HUES6 (cell line): ENCODE measurements around the gene TMEM52.
A peak's percentile ranks its signal among the peaks of the same experiment; 100 is the strongest.

Source experiments
- H3K27ac ChIP-seq: 2 replicates; pipeline ENCODE4 v1.7.0; 2013; ENCODE audit warnings: low read depth, mild to moderate bottlenecking, low read length, inconsistent platforms
- H3K27me3 ChIP-seq: 2 replicates; pipeline ENCODE4 v1.6.1; 2013; ENCODE audit warnings: low read length; ENCODE audit not compliant: control insufficient read depth, insufficient read depth
- H3K36me3 ChIP-seq: 2 replicates; pipeline ENCODE4 v1.6.1; 2013; ENCODE audit warnings: low read length; ENCODE audit not compliant: control insufficient read depth, insufficient read depth
- H3K4me1 ChIP-seq: 2 replicates; pipeline ENCODE4 v1.6.1; 2013; ENCODE audit warnings: low read length; ENCODE audit not compliant: control insufficient read depth, insufficient read depth
- H3K4me3 ChIP-seq: 2 replicates; pipeline ENCODE4 v1.5.1; 2013; ENCODE audit warnings: low read depth, low read length
- H3K9ac ChIP-seq: one replicate; pipeline ENCODE4 v1.6.1; 2013; ENCODE audit warnings: mild to moderate bottlenecking, low read length
- H3K9me3 ChIP-seq: 2 replicates; pipeline ENCODE4 v1.6.1; 2013; ENCODE audit warnings: low read depth, low read length; ENCODE audit not compliant: control insufficient read depth, insufficient read depth

Gene TMEM52

DNA sequence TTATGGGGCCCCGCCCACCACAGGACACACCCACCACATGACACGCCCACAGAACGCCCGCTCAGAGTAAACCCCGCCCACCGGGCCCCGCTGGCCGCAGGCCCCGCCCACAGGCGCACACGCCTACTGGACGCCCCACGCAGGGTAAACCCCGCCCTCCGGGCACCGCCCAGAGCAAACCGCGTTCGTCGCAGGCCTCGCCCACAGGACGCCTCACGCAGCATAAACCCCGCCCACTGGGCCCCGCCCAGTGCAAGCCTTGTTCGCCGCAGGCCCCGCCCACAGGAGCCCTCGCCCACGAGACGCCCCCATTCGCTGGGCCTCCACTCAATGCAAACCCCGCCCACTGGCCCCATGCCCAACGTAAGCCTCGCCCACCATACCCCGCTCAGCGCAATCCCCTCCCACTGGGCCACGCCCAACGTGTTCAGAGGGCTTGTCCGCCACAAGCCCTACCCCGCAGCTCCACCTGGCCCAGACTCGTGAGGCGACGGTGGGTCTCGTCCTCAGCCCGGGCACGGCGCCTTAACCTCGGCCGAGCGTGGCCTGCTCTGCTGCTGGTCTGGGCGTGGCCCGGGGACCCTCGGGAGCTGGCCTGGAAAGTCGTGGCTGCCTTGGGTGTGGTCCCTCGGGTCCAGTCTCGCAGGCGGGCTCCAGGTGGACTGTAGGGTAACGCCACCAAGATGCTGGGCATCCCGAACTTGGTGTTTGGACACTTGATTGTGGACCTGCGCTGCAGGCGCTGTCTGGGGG lies 401 bp upstream of the TMEM52 start:
- Histone ChIP-seq H3K27ac (no peak overlapping the region), H3K4me1 (peaks cover 19% of the 10 kb centered on the region), H3K36me3 (no peaks in the 10 kb centered on the region), H3K27me3 (peaks cover 13% of the 10 kb centered on the region; the same call in 1 of the 2 replicates), H3K9ac (peak overlapping the region; percentile 4), H3K4me3 (peak overlapping the region; percentile 65), H3K9me3 (no peaks in the 10 kb centered on the region)

DNA sequence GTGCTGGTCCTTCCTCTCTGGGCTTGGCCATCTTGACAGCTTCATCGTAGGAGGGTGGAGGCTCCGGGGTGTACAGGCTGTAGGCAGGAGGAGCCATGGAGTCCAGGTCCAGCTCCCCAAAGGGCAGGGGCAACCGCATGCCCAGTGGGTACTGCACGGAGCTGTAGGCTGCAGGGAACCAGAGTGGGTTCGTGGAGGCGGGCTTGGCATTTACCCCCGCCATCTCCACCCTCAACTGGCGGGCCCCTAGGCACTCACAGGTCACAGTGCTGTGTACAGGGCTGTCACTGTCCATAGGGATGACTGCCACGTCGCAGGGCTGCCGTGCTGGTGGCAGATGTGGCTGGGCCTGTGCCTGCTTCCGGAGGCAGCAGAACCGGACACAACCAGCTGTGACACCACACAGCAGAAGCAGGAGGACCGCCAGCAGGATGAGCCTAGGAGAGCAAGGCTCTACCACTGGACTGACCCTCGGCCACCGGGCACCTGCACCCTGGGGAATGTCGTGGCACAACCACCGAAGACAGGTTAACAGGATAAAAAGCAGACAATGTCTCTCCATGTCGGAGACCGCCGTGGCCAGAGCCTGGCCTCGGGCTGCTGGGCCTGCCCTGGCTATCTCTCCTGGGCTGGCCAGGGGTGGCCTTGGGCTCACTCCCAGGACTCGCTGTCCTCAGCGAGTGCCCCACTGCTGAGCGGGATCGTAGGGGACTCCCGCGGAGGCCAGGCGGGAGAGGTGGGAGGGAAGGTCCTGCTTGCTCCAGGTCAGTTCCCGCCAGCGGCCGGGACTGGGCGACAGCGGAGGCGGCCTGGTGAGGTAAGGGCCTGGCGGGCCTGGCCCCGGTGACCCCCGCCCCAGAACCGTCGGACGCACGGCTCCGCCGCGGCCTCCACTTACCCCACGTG lies 831 bp downstream of the TMEM52 start:
- H3K36me3 ChIP-seq: no peaks in the 10 kb centered on the region
- H3K9ac ChIP-seq: peak overlapping the region; percentile 56
- peaks cover 13% of the 10 kb centered on the region; the same call in 1 of the 2 replicates for H3K27me3 ChIP-seq
- H3K4me3 ChIP-seq: peak overlapping the region; percentile 65
- peaks cover 23% of the 10 kb centered on the region for H3K4me1 ChIP-seq
- no peaks in the 10 kb centered on the region for H3K9me3 ChIP-seq
- H3K27ac ChIP-seq: peak overlapping the region; percentile 54; the same call in 1 of the 2 replicates

DNA sequence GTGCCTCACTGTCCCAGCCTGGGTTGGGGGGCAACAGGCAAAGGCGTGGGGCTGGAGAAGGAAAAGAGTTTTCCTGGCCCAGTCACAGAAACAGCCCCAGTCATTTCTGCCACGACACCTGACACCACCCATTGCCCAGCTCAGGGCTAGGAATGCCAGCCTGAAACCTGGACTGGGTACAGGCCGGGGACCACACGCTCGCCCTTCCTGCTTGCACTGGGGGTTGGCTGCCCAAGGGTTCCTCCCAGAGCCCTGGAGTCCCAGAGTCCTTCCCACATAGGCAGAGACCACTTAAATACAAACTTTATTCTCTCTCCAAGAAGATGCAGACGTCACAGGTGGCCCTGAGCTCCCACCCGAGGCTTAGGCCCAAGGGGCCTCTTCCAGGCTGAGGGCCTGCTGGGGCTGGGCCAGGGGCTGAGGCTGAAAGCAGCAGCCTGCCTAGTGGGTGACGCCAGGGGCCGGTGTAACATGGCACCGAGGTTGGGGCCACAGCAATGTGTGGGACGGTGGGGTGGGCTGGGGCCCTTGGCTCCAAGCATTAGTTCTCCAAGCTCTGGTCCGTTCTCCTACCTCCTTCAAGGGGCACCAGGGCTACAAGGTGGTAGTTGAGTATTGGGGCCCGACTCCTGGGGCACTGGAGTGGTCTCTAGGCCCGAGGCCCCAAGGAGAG lies 1.6 kb downstream of the TMEM52 start:
- H3K4me1 ChIP-seq: peaks cover 21% of the 10 kb centered on the region
- H3K9me3 ChIP-seq: no peaks in the 10 kb centered on the region
- no peak overlapping the region for H3K27ac ChIP-seq
- no peak overlapping the region for H3K4me3 ChIP-seq
- peaks cover 13% of the 10 kb centered on the region; the same call in 1 of the 2 replicates for H3K27me3 ChIP-seq
- H3K36me3 ChIP-seq: no peaks in the 10 kb centered on the region
- no peak overlapping the region for H3K9ac ChIP-seq

DNA sequence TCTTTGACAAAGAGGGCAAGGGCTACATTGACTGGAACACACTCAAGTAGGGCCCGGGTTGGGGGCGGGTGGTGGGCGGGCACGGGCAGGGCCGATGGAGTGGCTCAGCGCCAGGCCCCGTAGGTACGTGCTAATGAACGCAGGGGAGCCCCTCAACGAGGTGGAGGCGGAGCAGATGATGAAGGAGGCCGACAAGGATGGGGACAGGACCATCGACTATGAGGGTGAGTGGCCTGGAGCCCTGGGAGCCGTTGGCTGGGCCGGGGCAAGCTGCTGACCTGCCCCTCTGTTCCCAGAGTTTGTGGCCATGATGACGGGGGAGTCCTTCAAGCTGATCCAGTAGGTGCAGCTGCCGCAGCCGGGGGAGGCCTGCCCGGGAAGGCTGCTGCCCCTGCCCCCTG lies 2.2 kb downstream of the TMEM52 start:
- no peak overlapping the region for H3K9ac ChIP-seq
- peaks cover 21% of the 10 kb centered on the region for H3K4me1 ChIP-seq

DNA sequence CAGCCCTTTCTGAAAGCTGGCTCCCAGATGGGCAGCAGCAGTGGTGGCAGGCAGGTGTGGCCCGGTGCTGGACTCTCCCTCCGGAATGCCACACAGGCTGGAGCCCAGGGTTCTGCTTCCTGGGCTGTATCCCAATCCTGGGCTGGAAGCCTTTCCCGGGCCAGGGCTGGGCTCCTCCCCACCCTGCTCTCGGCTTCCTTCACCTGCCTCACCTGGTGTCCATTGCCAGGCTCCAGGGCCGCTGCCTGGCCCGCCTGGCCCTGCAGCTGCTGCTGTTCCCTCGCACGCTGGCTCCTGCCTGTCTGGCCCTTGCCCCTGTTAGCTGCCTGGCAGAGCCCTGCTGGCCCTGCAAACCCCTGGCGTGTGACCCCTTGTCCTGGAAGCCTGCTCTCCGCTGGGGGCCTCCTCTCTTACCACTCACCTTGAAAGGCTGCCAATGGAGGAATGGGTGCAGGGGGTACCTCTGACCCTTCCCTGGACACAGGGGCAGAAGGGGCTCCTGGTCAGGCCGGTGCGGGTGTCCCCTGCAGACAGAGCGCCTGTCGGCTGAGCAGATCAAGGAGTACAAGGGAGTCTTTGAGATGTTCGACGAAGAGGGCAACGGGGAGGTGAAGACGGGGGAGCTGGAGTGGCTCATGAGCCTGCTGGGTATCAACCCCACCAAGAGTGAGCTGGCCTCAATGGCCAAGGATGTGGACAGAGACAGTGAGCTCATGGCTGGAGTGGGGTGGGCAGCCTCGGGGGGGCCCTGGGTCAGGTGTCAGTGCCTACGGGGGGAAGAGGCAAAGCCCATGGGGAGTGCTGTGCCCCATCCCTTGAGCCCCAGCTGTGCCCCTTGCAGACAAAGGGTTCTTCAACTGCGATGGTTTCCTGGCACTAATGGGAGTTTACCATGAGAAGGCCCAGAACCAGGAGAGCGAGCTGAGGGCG lies 2.9 kb downstream of the TMEM52 start:
- peaks cover 13% of the 10 kb centered on the region; the same call in 1 of the 2 replicates for H3K27me3 ChIP-seq
- H3K27ac ChIP-seq: no peak overlapping the region
- H3K4me1 ChIP-seq: peaks cover 21% of the 10 kb centered on the region

More for the DNA sequence above, 2.2 kb downstream of the TMEM52 start:
- Histone ChIP-seq H3K36me3 (no peaks in the 10 kb centered on the region), H3K27me3 (peaks cover 13% of the 10 kb centered on the region; the same call in 1 of the 2 replicates), H3K4me3 (no peak overlapping the region), H3K27ac (no peak overlapping the region), H3K9me3 (no peaks in the 10 kb centered on the region)

DNA sequence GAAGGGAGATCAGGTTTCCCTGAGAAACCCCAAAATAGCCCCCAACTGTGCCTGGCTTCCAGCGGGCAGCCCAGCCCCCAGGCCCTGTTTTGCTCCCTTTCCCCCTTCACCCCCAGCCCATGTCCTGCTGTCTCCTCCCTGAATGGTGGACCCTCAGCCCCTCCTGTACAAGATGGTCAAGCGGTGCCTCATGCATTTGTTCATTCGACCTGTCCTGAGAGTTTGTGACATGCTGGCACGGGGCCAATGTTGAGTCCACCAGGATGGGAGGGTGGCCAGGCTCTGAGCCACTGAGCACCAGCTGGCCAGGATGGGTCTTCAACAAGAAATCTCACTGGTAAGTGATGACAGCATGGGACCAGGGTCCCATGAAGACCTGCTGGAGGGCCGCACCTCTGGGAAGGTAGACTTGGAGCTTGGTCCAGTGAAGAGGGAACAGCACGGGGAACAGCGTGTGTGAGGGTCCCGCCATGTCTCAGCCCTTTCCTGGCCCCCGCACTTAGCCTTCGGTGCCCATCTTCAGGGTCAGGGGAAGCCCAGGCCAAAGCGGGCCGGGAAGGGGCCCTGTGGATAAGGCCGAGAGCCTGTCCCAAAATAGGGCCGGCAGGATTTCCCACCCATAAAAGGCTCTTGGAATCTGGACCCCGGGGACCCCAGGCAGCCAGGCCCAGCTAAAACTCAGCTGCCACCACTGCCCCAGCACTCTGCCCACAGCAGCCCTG lies 3.9 kb downstream of the TMEM52 start, which contains the start of gene CALML6:
Gene CALML6 (plus strand): TSS at position 290 of the 722 bp plus-strand sequence. CDS start 21 bp downstream, at position 311.
- H3K27me3 ChIP-seq: peaks cover 10% of the 10 kb centered on the region; the same call in 1 of the 2 replicates
- H3K27ac ChIP-seq: no peak within 1 kb of the TSS
- H3K4me3 ChIP-seq: no peak within 1 kb of the TSS
- no peaks in the 10 kb centered on the region for H3K9me3 ChIP-seq
- H3K9ac ChIP-seq: no peak within 1 kb of the TSS
- no peaks in the 10 kb centered on the region for H3K36me3 ChIP-seq
- H3K4me1 ChIP-seq: peaks cover 21% of the 10 kb centered on the region

More for the DNA sequence above, 2.9 kb downstream of the TMEM52 start:
- Histone ChIP-seq H3K36me3 (no peaks in the 10 kb centered on the region), H3K9ac (no peak overlapping the region), H3K9me3 (no peaks in the 10 kb centered on the region), H3K4me3 (no peak overlapping the region)

DNA sequence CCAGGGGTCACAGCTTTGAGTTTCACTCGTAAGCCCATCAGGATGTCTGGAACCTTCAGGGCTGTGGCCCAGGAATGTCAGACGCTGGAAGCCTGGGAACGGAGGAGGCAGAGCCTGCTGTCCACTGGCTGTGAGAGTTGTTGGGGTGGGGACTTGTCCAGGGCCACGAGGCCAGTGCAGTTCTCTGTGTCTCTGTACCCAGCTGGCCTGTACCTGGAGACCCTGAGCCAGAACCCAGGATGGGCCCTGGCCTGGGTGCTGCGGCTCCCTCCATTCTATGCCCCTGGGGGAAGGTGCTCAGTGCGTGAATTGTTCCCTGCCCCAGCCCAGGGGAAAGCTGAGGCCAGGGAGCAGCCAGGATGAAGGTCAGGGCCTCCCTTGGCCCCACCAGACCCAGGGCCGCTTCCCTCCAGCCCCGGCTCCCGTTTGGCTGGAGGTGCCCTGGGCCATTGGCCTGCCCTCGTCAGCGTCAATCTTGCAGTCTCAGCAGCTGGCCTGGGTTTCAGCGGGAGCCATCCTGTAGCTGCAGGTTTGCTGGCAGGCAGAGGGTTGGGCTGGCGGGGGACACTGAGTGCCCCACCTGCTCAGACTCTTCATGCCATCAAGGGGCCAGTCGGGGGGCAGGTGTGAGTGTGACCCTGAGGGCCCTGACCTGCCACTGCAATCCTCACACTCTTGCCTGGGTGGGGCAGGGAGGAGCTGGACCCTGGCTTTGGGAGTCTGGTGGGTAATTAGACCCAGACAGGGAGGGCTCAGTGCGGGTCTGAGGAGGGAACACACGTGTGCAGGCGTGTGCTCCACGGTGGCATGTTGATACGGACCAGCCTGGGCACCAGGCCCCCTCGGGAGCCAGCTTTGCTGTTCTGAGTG lies 4.7 kb downstream of the TMEM52 start:
- H3K27me3 ChIP-seq: peaks cover 9% of the 10 kb centered on the region; the same call in 1 of the 2 replicates
- peaks cover 20% of the 10 kb centered on the region for H3K4me1 ChIP-seq
- no peaks in the 10 kb centered on the region for H3K36me3 ChIP-seq
- no peak overlapping the region for H3K4me3 ChIP-seq
- no peaks in the 10 kb centered on the region for H3K9me3 ChIP-seq
- H3K9ac ChIP-seq: no peak overlapping the region
- no peak overlapping the region for H3K27ac ChIP-seq

DNA sequence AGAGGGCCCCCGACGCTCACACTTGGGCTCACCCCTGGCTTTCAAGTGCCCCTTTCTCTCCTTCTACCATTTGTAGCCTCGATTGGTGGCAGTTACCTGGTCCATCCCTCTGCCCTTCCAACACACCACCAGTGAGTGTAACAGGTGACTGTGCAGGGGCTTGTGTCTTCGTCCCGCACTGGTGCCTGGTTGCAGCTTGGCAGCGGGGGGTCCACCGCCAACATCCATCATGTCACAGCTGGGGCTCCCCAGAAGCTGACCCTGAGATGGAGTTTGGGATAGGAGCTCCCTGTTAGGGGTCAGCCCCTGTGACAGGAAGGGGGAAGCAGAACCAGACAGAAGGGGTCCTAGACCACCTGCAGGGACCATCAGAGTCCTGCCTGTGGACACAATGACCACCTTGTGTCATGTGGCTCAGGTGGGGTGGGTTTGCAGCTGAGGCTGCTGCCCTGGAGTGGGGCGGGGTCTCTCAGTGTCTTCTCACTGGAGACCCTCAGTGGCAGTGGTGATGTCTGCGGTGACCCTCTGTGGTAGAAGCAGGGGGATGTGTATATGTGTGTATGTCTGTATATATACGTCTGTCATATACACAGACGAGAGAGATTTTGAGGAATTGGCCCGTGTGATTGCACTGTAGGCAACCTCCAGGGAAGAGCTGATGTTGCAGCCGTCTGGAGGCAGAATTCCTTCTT lies 7.6 kb downstream of the TMEM52 start:
- Histone ChIP-seq H3K27me3 (no peaks in the 10 kb centered on the region; the same call in 1 of the 2 replicates), H3K36me3 (no peaks in the 10 kb centered on the region), H3K4me1 (peaks cover 23% of the 10 kb centered on the region; the same call in 1 of the 2 replicates), H3K27ac (no peak overlapping the region), H3K9ac (no peak overlapping the region), H3K9me3 (no peaks in the 10 kb centered on the region), H3K4me3 (no peak overlapping the region)
